ENCODE measurements around the gene RAB5IF. TPM values are rescaled to one million over a fixed set of nuclear protein-coding genes. Genes with fewer than 3 reads are reported as not detected.
A peak's percentile ranks its signal among the peaks of the same experiment; 100 is the strongest.

RAB5IF gene
- total and polyA plus RNA-seq, 4 donors = 43.2 to 202 (median 104) TPM

DNA sequence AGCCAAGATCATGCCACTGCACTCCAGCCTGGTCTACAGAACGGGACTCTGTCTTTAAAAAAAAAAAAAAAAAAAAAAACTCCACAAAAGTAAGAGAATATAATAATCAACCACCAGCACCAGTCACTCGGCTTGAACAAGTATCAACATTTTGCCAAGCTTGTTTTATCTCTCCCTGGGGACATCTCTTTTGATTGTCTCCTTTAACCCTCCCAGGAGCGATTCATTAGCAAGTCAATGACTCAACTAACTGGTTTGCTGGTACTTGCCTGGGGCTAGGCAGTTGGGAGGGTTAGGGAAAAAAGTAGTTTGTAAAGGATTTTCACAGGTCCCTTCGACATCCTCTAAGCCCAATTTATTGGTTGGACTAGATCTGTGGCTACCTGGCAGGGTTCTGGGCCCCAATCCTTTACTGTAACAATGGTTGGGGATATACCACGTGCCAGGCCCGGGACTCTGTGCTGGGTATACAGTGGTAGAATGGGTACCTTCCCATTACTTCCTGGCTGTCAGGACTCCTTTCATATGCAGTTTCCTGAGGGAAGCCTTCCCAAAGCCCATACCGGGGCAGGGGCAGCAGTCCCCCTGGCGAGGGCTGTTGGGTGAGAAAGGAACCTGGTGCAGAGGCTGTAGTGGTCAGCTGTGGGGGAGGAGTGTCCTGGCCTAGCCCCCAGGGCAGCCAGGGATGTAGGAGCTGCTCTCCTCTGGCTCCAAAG lies 20.0 kb upstream of the RAB5IF start:
- TF ChIP-seq, protein P1, sequence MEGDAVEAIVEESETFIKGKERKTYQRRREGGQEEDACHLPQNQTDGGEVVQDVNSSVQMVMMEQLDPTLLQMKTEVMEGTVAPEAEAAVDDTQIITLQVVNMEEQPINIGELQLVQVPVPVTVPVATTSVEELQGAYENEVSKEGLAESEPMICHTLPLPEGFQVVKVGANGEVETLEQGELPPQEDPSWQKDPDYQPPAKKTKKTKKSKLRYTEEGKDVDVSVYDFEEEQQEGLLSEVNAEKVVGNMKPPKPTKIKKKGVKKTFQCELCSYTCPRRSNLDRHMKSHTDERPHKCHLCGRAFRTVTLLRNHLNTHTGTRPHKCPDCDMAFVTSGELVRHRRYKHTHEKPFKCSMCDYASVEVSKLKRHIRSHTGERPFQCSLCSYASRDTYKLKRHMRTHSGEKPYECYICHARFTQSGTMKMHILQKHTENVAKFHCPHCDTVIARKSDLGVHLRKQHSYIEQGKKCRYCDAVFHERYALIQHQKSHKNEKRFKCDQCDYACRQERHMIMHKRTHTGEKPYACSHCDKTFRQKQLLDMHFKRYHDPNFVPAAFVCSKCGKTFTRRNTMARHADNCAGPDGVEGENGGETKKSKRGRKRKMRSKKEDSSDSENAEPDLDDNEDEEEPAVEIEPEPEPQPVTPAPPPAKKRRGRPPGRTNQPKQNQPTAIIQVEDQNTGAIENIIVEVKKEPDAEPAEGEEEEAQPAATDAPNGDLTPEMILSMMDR (IDR thresholded peaks at IDR 0.05; ENCODE audit: control extremely low read depth, extremely low read depth) = no peak
- no peaks in the 10 kb centered on the region for H3K9me3 ChIP-seq (ENCODE audit: control insufficient read depth in 4 of 4, insufficient read depth in 3 of 4, low read length in 3 of 4)
- peaks cover 0 to 2% (median 0%) of the 10 kb centered on the region in 5 donors for H3K4me1 ChIP-seq (ENCODE audit: control insufficient read depth in 5 of 5, insufficient read depth in 5 of 5, low read length in 5 of 5)
- H3K27me3 ChIP-seq (ENCODE audit: control insufficient read depth in 3 of 3, insufficient read depth in 3 of 3, low read length in 2 of 3) = no peaks in the 10 kb centered on the region
- DNase-seq (no peak), ATAC-seq (ENCODE audit: insufficient read depth, low FRiP score) (no peak)
- no peak overlapping the region for H3K9ac ChIP-seq (ENCODE audit: insufficient read depth in 1 of 2, low read length in 2 of 2)
- no peak overlapping the region for H3K4me3 ChIP-seq
- H3K36me3 ChIP-seq (ENCODE audit: control insufficient read depth in 4 of 4, insufficient read depth in 4 of 4, low read length in 4 of 4) = peaks cover 2 to 39% (median 28%) of the 10 kb centered on the region in 4 donors
- no peak overlapping the region for H3K27ac ChIP-seq (ENCODE audit: low read depth in 1 of 2, low read length in 1 of 2)
- WGBS, 2 donors = 82 to 85% methylated on average over 8 of the region's 8 CpGs

DNA sequence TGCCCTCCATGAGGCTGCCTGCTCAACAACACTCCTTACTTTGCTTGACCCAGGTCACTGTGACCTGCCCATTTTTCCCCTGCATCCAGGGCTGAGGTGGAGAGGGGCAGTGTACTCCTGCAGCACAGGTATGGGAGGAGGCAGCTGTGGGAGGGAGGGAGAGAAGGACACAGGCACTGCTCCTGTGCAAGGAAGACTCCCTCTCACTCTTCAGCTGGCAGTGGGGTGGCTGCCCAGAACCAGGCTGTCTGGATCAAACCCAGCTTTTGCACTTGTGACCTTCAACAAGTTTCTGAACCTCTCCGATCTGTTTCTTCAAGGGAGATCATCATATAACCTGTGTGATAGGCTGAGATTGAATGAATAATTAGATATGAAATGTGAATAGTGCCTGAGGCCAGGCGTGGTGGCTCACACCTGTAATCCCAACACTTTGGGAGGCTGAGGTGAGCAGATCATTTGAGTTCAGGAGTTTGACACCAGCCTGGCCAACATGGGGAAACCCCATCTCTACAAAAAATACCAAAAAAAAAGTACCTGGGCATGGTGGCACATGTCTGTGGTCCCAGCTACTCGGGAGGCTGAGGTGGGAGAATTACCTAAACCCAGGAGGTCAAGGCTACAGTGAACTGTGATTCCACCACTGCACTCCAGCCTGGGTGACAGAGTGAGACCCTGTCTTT lies 18.1 kb upstream of the RAB5IF start:
- Histone ChIP-seq H3K27ac (ENCODE audit: low read depth in 1 of 2, low read length in 1 of 2) (no peak overlapping the region), H3K4me1 (ENCODE audit: control insufficient read depth in 5 of 5, insufficient read depth in 5 of 5, low read length in 5 of 5) (peaks cover 0 to 16% (median 1%) of the 10 kb centered on the region in 5 donors), H3K36me3 (ENCODE audit: control insufficient read depth in 4 of 4, insufficient read depth in 4 of 4, low read length in 4 of 4) (peaks cover 0 to 31% (median 29%) of the 10 kb centered on the region in 4 donors), H3K27me3 (ENCODE audit: control insufficient read depth in 3 of 3, insufficient read depth in 3 of 3, low read length in 2 of 3) (no peaks in the 10 kb centered on the region), H3K9me3 (ENCODE audit: control insufficient read depth in 4 of 4, insufficient read depth in 3 of 4, low read length in 3 of 4) (no peaks in the 10 kb centered on the region), H3K9ac (ENCODE audit: insufficient read depth in 1 of 2, low read length in 2 of 2) (no peak overlapping the region), H3K4me3 (no peak overlapping the region)
- no peak for DNase-seq
- WGBS, 2 donors = 84 to 95% methylated on average over 3 of the region's 3 CpGs
- TF ChIP-seq, protein P1 (IDR thresholded peaks at IDR 0.05; ENCODE audit: control extremely low read depth, extremely low read depth) = no peak
- no peak for ATAC-seq (ENCODE audit: insufficient read depth, low FRiP score)

DNA sequence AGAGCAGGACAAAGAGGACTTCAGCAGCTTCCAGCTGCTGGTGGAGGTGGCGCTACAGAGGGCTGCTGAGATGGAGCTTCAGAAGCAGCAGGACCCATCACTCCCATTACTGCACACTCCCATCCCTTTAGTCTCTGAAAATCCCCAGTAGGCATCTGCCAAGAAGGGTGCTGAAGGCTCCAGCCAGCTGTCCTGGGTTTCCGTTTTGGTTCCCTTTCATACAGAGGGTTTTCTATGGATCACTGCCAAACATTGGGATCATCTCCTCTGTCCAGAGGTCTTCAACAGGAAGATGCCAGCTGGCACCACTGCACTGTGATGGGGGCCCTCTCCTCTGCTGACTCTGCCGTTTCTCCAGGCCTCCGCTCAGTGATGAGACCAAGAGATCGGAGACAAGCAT lies 14.3 kb upstream of the RAB5IF start:
- no peaks in the 10 kb centered on the region for H3K27me3 ChIP-seq (ENCODE audit: control insufficient read depth in 3 of 3, insufficient read depth in 3 of 3, low read length in 2 of 3)
- peaks cover 0 to 34% (median 23%) of the 10 kb centered on the region in 4 donors for H3K36me3 ChIP-seq (ENCODE audit: control insufficient read depth in 4 of 4, insufficient read depth in 4 of 4, low read length in 4 of 4)
- no peak for ATAC-seq (ENCODE audit: insufficient read depth, low FRiP score)
- TF ChIP-seq, protein P1 (IDR thresholded peaks at IDR 0.05; ENCODE audit: control extremely low read depth, extremely low read depth) = no peak
- no peak overlapping the region for H3K9ac ChIP-seq (ENCODE audit: insufficient read depth in 1 of 2, low read length in 2 of 2)
- 76 to 81% methylated on average over 5 of the region's 5 CpGs for WGBS, 2 donors
- peaks cover 0 to 16% (median 1%) of the 10 kb centered on the region in 5 donors for H3K4me1 ChIP-seq (ENCODE audit: control insufficient read depth in 5 of 5, insufficient read depth in 5 of 5, low read length in 5 of 5)
- no peaks in the 10 kb centered on the region for H3K9me3 ChIP-seq (ENCODE audit: control insufficient read depth in 4 of 4, insufficient read depth in 3 of 4, low read length in 3 of 4)
- no peak overlapping the region for H3K4me3 ChIP-seq
- DNase-seq = peak; percentile 28 to 46 (median 40)
- H3K27ac ChIP-seq (ENCODE audit: low read depth in 1 of 2, low read length in 1 of 2) = no peak overlapping the region
